ENCODE results near the gene KDM6B.
"Not testable (repeated sequence)": the region's sequence is repeated elsewhere in the genome, so short reads cannot be mapped to it uniquely, and the experiment has no call there.

KDM6B gene, protein sequence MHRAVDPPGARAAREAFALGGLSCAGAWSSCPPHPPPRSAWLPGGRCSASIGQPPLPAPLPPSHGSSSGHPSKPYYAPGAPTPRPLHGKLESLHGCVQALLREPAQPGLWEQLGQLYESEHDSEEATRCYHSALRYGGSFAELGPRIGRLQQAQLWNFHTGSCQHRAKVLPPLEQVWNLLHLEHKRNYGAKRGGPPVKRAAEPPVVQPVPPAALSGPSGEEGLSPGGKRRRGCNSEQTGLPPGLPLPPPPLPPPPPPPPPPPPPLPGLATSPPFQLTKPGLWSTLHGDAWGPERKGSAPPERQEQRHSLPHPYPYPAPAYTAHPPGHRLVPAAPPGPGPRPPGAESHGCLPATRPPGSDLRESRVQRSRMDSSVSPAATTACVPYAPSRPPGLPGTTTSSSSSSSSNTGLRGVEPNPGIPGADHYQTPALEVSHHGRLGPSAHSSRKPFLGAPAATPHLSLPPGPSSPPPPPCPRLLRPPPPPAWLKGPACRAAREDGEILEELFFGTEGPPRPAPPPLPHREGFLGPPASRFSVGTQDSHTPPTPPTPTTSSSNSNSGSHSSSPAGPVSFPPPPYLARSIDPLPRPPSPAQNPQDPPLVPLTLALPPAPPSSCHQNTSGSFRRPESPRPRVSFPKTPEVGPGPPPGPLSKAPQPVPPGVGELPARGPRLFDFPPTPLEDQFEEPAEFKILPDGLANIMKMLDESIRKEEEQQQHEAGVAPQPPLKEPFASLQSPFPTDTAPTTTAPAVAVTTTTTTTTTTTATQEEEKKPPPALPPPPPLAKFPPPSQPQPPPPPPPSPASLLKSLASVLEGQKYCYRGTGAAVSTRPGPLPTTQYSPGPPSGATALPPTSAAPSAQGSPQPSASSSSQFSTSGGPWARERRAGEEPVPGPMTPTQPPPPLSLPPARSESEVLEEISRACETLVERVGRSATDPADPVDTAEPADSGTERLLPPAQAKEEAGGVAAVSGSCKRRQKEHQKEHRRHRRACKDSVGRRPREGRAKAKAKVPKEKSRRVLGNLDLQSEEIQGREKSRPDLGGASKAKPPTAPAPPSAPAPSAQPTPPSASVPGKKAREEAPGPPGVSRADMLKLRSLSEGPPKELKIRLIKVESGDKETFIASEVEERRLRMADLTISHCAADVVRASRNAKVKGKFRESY (N-terminal part only)

DNA sequence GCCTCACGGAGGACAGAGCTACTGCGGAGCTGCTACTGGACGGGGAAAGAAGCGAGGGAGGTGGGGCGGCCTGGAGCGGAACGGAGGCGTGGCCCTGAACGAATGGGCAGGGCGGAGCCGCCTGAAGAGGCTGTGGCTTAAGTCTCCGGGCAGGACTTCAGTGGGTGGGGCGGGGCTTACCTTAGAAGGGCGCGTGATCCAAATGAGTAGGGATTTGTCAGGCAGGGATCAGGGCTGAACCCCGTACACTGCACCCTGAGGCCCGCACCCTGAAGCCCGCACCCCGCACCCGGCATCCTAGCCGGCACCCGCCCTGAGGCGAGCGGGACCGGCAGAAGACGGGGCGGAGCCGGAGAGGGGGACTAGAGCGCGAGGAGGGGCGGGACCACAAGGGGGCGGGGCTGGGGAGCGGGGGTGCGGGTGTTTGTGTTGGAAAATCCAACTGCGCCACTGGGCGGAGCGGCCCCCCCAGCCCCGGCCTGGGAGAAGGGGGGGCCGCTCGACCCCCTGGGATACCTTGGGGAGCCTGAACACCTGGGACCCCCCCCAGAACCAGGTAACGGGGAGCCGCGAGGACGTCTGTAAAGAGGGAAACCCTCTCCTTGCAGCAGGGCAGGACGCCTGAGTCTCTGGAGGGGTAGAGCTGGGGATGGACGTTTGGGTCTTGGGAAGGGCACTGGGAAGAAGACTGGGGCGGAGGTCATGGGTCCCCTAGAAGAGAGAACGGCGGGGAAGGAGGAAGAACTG is at the start of gene KDM6B:
Gene KDM6B (plus strand): TSS at position 423 of the 747 bp plus-strand sequence. CDS start 11,338 bp downstream, outside the sequence.
- DNase-seq: peak; percentile 84

DNA sequence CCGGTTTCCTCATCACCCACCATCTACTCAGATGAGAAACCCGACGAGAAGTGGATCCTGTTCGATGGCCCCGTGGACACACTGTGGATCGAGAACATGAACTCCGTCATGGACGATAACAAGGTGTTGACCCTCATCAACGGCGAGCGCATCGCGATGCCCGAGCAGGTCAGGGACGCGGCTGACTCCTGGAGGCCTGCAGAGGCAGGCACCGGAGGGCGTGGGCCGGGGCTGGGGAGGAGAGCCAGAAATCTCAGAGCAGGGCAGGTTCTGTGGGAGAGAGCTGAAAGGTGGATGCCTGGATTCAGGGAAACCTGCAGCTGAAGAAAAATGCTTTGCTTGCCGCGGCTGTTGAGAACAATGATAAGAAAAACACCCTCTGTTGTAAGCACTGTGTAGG is 47.2 kb upstream of the KDM6B start:
- no peak for DNase-seq

DNA sequence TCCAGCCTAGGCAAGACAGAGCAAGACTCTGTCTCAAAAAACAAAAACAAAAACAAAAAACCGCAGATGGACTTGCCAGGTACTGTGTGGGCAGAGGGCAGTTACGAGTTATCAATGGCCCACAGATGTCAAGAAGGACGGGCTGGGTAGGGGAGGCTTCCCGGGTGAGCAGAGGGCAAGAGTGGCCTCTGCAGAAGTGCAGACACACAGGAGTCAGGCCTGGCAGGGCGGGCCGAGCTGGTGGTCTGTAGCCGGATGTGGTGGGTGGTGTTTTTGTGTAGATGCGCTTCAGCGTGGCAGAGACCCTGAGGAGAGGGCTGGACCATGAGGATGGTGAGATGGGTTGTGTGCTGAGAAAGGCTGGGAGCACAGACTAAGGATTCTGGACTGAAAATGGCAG is 44.9 kb upstream of the KDM6B start:
- DNase-seq: no peak

DNA sequence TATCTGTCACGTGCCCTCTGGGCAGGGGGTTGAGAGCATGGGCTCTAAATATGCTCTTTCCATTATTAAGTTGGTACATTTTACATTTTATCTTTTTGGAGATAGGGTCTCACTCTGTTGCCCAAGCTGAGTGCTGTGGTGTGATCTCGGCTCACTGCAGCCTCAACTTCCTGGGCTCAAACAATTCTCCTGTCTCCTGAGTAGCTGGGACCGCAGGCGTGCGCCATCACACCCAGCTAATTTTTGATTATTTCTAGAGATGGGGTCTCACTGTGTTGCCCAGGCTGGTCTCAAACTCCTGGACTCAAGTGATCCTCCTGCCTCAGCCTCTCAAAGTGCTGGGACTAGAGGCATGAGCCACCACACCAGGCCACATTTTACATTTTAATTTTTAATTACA is 43.9 kb upstream of the KDM6B start:
- no peak for DNase-seq

DNA sequence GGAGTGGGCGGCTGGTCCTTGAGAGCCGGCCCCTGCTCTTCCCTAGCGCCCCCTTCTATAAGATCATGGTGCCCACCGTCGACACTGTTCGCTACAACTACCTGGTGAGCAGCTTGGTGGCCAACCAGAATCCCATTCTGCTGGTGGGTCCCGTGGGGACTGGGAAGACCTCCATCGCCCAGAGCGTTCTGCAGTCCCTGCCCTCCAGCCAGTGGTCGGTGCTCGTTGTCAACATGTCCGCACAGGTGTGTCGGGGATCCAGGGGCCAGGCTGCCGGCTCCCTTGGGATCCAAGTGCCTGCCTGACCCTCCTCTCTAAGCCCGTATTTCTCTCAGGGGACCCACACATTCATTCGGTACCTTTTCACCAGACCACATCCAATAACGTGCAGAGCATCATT is 41.4 kb upstream of the KDM6B start:
- DNase-seq: no peak

DNA sequence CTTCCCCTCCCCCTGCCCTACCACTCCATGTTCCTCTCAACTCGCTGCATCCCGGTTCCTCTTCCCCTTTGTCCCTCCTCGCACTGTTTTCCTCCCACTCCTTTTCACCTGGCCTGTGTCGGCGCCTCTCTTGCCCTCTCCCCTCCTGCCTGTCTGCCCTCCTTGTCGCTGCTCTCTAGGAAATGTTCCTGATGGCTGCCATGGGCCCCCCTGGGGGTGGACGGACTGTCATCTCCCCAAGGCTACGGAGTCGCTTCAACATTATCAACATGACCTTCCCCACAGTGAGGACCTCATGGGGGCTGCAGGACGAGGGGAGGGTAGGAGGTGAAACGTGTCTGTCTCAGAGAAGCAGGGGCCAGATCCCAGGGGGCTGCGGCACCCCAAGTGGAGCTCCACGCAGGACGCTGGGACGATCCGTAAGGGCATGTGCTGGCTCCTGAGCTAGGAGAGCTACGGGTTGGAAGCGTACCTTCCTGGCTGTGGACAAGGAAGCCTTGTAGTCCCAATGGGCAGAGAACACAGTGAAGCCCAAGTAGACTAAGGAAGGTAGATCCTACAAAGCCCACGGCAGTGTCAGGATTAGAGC is 39.8 kb upstream of the KDM6B start:
- no peak for DNase-seq

DNA sequence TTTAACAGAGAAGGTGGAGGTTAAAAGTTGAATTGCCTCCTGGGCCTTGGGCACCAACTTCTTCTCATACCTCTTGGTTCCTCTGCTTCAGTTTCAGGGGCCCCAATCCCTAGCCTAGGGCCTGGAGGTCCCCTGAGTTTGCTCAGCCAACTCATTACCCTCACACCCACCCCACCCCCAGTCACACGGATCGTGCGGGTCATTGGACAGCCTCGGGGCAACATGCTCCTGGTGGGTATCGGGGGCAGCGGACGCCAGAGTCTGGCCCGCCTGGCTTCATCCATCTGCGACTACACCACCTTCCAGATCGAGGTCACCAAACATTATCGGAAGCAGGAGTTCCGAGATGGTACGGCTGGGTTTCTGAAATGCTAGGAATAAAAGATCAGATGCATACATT is 36.0 kb upstream of the KDM6B start:
- no peak for DNase-seq

DNA sequence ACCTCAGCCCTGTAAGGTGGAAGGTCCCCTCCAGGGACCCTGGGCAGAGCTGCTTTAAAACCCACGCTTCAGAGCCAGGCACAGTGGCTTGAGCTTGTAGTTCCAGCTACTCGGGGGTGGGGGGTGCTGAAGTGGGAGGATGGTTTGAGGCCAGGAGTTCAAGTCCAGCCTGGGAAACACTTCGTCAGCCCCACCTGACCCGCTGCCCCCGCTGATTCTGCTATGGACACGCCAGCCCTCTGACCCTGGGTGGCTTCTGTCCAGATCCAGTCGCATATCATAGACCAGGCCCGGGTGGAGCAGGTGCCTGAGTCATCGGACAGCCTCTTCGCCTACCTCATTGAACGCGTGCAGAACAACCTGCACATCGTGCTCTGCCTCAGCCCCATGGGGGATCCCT is 35.2 kb upstream of the KDM6B start:
- DNase-seq: no peak

DNA sequence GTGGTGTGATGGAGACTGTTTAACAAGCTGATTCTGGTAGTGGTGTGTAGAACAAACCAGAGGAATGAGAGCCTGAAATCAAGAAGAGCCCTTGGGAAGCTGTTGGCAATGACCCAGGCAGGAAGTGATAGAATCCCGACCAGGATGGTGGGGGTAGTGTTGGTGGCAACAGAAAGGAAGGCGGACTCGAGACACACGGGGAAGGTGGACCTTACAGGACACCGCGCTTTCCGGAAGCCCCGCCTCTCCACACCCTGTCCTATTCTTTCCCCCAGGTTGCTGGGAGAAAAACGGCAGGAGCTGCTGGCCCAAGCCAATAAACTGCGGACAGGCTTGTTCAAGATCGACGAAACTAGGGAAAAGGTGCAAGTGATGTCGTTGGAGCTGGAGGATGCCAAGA is 30.0 kb upstream of the KDM6B start:
- no peak for DNase-seq

DNA sequence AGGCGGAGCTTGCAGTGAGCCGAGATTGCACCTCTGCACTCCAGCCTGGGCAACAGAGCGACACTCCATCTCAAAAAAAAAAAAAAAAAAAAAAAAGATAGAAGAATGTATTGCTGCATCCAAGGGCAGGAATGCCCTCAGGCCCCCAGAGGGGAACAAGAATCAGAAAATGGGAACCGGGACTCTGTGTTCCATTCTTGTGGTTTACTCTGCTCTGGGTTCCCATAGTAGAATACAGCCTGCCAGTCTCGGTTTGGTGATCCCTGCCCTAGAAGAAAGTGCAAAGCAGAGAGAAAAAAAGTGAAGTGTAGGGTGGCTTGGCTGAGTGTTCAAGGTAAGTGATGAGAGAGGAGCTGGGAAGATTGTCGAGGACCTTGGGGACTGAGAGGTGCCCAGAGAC is 27.4 kb upstream of the KDM6B start:
- DNase-seq: no peak

DNA sequence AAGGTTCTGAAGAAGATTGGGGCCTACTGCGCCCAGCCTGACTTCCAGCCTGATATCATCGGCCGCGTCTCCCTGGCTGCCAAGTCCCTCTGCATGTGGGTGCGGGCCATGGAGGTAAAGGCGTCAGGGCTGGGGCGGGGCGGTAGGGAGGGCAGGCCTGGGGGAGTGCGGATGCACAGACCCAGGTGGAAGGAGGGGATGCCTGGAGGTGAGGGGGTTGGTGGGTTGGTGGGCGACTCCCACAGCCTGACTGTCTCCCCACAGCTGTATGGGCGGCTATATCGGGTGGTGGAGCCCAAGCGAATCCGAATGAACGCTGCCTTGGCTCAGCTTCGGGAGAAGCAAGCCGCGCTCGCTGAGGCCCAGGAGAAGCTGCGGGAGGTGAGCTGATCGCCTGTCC is 26.8 kb upstream of the KDM6B start:
- DNase-seq: no peak

DNA sequence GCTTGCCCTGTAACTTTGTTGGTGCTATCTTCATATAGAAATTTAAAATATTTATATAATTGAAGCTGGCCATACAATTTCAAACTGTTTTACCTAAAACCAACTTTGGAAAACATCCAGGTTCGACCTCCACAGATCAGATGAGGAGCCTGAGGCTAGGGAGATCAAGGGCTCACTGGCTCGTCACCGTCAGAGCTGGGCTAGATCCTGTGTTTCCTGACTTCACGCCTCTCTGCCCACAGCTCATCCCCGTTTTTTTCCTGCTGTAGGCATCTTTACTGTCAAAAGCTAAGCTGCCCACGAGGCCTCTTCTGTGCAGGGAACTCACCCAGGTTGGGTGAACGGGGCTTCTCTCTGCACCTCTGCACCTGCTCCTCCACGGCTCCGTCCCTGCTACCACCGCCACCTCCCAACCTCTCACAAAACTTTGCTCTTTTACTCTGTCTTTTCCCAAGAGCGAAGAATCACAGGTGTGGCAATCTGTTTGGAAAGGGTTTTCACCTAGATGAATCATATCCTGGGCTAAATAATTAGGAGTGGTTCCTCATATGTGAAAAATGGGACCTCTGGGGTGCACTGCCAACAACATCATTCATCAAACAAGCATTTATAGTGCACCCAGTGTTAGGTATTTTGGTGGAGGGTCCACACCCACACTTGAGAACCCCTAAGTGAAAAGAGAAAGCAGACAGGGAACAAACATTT is 24.8 kb upstream of the KDM6B start:
- DNase-seq: no peak

DNA sequence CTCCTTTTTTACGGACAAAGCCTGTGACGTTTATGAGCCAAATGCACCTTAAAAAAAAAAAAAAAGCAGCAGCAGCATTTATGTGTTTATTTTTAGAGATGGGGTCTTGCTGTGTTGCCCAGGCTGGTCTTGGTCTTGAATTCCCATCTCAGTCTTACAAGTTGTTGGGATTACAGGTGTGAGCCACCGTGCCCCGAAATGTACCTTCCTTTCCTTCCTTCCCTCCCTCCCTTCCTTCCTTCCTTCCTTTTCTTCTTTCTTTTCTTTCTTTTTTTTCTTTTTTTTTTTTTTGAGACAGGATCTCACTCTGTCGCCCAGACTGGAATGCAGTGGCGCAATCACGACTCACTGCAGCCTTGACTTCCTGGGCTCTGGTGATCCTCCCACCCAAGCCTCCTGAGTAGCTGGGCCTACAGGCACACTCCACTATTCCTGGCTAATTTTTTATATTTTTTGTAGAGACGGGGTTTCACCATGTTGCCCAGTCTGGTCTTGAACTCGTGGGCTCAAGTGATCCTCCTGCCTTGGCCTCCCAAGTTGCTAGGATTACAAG is 24.1 kb upstream of the KDM6B start:
- DNase-seq: not testable (repeated sequence)

DNA sequence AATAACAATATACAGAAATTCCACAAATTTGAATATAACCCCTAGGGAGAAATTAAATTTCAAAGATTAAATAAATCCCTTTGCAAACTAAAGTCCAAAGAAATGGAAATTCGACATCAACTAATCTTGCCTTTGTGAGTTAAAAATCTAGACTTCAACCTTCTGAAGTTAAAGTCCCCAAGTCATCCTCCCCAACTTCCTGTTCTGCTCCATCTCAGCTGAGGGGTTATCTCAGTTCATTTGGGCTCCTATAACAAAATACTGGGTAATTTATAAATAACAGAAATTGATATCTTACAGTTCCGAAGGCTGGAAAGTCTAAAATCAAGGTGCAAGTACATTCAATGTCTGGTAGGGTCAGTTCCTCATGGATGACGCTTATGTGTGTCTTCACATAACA is 22.8 kb upstream of the KDM6B start:
- no peak for DNase-seq

DNA sequence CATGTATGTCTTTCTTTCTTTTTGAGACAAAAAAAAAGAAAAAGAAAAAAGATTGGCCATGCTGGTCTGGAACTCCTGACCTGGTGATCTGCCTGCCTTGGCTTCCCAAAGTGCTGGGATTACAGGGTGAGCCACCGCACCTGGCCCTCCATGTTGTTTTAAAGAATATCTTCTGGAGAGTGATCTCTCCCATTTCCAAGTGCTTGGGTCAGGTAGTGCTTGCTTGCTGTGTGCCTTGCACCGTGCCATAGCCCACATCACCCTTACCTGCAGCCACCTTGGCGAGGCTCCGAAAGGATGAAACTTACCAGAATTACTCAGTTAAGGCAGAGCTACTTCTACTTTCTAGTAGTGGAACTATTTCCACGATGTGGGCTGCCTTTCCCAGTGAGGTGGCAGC is 19.0 kb upstream of the KDM6B start:
- no peak for DNase-seq

DNA sequence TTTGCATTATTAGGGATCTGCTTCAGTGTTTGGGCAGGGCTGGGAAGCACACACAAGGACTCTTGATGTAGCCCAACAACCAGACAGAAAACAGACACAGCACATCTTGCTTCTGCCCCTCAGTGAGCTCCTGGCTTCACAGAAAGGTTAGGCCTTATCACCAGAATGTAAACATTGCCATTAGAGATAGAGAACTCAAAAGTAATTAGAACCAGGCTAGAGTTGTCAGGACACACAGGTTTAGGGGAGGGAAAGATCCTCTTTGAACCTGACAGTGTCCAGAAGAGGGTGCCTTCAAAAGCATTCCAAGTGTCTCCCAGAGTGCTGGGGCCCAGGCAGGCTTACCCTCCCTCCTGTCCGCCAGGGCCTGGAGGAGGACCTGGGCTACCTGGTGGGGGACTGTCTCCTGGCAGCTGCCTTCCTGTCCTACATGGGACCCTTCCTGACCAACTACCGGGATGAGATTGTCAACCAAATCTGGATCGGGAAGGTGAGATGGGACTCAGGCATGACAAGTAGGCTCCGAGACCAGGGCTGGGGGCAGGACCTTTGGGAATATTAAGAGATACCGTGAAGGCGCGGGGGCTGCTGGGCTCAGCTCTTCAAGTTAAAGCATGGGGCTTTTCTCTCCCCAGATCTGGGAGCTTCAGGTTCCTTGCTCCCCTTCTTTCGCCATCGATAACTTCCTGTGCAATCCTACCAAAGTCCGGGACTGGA is 16.9 kb upstream of the KDM6B start:
- no peak for DNase-seq

DNA sequence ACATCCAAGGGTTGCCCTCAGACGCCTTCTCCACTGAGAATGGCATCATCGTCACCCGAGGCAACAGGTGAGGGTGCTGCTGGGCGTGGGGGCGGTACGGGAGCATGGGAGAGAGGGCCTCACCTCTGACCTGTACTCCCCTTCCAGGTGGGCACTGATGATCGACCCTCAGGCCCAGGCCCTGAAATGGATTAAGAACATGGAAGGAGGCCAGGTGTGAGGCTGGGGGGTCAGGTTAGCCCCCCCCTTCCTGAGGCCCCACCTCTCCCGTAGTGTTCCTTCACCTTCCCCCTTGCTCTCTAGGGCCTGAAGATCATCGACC is 16.4 kb upstream of the KDM6B start:
- no peak for DNase-seq

DNA sequence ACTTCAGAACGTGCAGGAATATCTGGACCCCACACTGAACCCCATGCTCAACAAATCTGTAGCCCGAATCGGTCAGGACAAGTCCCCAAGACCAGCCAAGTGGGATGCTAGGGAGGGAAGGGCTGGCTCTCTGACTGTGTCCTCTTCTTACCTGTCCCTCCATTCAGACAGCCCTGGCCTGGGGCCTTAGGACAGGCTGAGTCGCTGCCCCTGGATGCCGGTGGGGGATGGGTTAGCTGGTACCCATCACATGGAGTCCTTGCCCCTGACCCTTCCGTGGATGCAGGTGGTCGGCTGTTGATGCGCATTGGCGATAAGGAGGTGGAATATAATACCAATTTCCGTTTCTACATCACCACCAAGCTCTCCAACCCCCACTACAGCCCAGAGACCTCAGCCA is 16.0 kb upstream of the KDM6B start:
- DNase-seq: no peak

DNA sequence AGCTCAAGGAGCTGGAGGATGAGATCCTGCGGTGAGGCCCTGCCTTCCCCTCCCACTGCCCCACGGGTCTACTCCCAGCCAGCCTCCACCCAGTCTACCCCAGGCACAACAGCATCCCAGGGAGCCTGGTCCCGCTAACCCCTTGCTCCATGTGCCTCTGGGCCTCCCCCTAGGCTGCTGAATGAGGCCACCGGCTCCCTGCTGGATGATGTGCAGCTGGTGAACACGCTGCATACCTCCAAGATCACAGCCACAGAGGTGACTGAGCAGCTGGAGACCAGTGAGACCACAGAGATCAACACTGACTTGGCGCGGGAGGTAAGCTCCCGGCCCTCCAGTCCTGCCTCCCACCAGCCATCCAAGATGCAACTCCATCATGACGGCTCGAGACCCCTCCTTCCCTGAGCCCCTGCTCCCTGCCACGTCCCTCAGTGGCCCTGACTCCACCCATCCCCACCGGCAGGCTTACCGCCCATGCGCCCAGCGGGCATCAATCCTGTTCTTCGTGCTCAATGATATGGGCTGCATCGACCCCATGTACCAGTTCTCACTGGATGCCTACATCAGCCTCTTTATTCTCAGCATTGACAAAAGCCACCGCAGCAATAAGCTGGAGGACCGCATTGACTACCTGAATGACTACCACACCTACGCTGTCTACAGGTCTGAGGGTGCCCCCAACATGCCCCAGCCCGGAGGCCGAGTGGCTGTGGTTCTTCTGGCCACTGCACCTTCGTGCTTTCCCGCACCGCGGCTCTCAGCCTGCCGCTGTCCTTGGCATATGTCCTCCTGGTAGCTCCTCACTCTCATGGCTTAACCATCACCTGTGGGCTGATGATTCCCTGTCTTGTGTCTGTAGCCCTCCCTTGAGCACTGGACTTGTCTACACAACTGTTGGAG is 15.0 kb upstream of the KDM6B start:
- no peak for DNase-seq

DNA sequence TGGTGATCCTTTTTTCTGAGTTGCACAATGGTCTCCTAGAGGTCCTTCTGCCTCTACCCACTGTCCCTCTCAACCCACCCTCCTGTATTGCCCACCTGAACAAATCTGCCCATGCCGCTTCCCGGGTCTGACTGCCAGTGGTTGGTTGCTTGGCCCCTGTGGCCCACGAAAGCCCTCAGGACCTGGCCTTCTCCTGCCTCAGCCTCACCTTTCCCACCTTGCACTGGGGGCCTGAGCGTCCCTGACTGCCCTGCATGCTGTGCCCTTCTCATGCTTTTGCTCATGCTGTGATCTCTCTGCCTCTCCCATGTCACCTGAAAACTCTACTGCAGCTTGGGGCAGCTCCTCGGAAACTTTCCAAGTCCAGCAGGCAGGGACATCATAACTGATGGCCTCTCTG is 13.8 kb upstream of the KDM6B start:
- no peak for DNase-seq

Measured in NCI-H2227 treated with DMSO at 0.1 percent for 48 hours (cell line).